ENCODE results near the gene PRKAG1.

Gene PRKAG1

GRCh38 chr12:48966177-48966895, 52.2 kb downstream of the PRKAG1 start:
- no peaks in the 10 kb centered on the region for H3K36me3 ChIP-seq (ENCODE audit: control insufficient read depth in 2 of 2, insufficient read depth in 2 of 2, low read length in 2 of 2)
- H3K27me3 ChIP-seq (ENCODE audit: control insufficient read depth in 2 of 2, insufficient read depth in 2 of 2, low read length in 2 of 2): peaks cover 15 to 17% of the 10 kb centered on the region in 2 donors
- no peak overlapping the region for H3K4me3 ChIP-seq (ENCODE audit: low read length in 2 of 2)
- H3K4me1 ChIP-seq (ENCODE audit: control insufficient read depth in 2 of 2, insufficient read depth in 2 of 2, low read length in 2 of 2): peaks cover 19 to 21% of the 10 kb centered on the region in 2 donors
- H3K9me3 ChIP-seq (ENCODE audit: control insufficient read depth in 2 of 2, low read length in 2 of 2): no peaks in the 10 kb centered on the region
- no peak overlapping the region for H3K9ac ChIP-seq (ENCODE audit: low read depth in 1 of 2, low read length in 2 of 2)
- no peak overlapping the region for H3K27ac ChIP-seq (ENCODE audit: low read depth in 2 of 2, low read length in 2 of 2)

- Histone ChIP-seq H3K27ac (ENCODE audit: low read depth in 2 of 2, low read length in 2 of 2) (no peak overlapping the region), H3K27me3 (ENCODE audit: control insufficient read depth in 2 of 2, insufficient read depth in 2 of 2, low read length in 2 of 2) (peaks cover 7% of the 10 kb centered on the region in 2 donors), H3K9me3 (ENCODE audit: control insufficient read depth in 2 of 2, low read length in 2 of 2) (no peaks in the 10 kb centered on the region), H3K4me3 (ENCODE audit: low read length in 2 of 2) (no peak overlapping the region), H3K9ac (ENCODE audit: low read depth in 1 of 2, low read length in 2 of 2) (no peak overlapping the region), H3K4me1 (ENCODE audit: control insufficient read depth in 2 of 2, insufficient read depth in 2 of 2, low read length in 2 of 2) (peaks cover 12% of the 10 kb centered on the region in 2 donors), H3K36me3 (ENCODE audit: control insufficient read depth in 2 of 2, insufficient read depth in 2 of 2, low read length in 2 of 2) (no peaks in the 10 kb centered on the region)
These were observed 53.2 kb downstream of the PRKAG1 start for GRCh38 chr12:48965298-48965838.

- H3K9ac ChIP-seq (ENCODE audit: low read depth in 1 of 2, low read length in 2 of 2): no peak overlapping the region
- H3K4me1 ChIP-seq (ENCODE audit: control insufficient read depth in 2 of 2, insufficient read depth in 2 of 2, low read length in 2 of 2): peaks cover 4 to 7% of the 10 kb centered on the region in 2 donors
- no peak overlapping the region for H3K27ac ChIP-seq (ENCODE audit: low read depth in 2 of 2, low read length in 2 of 2)
- no peaks in the 10 kb centered on the region for H3K36me3 ChIP-seq (ENCODE audit: control insufficient read depth in 2 of 2, insufficient read depth in 2 of 2, low read length in 2 of 2)
- no peaks in the 10 kb centered on the region for H3K27me3 ChIP-seq (ENCODE audit: control insufficient read depth in 2 of 2, insufficient read depth in 2 of 2, low read length in 2 of 2)
- H3K4me3 ChIP-seq (ENCODE audit: low read length in 2 of 2): no peak overlapping the region
- H3K9me3 ChIP-seq (ENCODE audit: control insufficient read depth in 2 of 2, low read length in 2 of 2): no peaks in the 10 kb centered on the region
These were observed 56.8 kb downstream of the PRKAG1 start for GRCh38 chr12:48961801-48962200.

- Histone ChIP-seq H3K4me3 (ENCODE audit: low read length in 2 of 2) (no peak overlapping the region), H3K9ac (ENCODE audit: low read depth in 1 of 2, low read length in 2 of 2) (no peak overlapping the region), H3K27me3 (ENCODE audit: control insufficient read depth in 2 of 2, insufficient read depth in 2 of 2, low read length in 2 of 2) (no peaks in the 10 kb centered on the region), H3K27ac (ENCODE audit: low read depth in 2 of 2, low read length in 2 of 2) (no peak overlapping the region), H3K36me3 (ENCODE audit: control insufficient read depth in 2 of 2, insufficient read depth in 2 of 2, low read length in 2 of 2) (no peaks in the 10 kb centered on the region), H3K9me3 (ENCODE audit: control insufficient read depth in 2 of 2, low read length in 2 of 2) (no peaks in the 10 kb centered on the region), H3K4me1 (ENCODE audit: control insufficient read depth in 2 of 2, insufficient read depth in 2 of 2, low read length in 2 of 2) (peaks cover 4 to 7% of the 10 kb centered on the region in 2 donors)
These were observed 57.2 kb downstream of the PRKAG1 start for GRCh38 chr12:48961331-48961730.

GRCh38 chr12:48960834-48961233, 57.7 kb downstream of the PRKAG1 start:
- no peaks in the 10 kb centered on the region for H3K27me3 ChIP-seq (ENCODE audit: control insufficient read depth in 2 of 2, insufficient read depth in 2 of 2, low read length in 2 of 2)
- no peak overlapping the region for H3K4me3 ChIP-seq (ENCODE audit: low read length in 2 of 2)
- H3K9ac ChIP-seq (ENCODE audit: low read depth in 1 of 2, low read length in 2 of 2): no peak overlapping the region
- H3K36me3 ChIP-seq (ENCODE audit: control insufficient read depth in 2 of 2, insufficient read depth in 2 of 2, low read length in 2 of 2): no peaks in the 10 kb centered on the region
- H3K9me3 ChIP-seq (ENCODE audit: control insufficient read depth in 2 of 2, low read length in 2 of 2): no peaks in the 10 kb centered on the region
- peaks cover 4 to 11% of the 10 kb centered on the region in 2 donors for H3K4me1 ChIP-seq (ENCODE audit: control insufficient read depth in 2 of 2, insufficient read depth in 2 of 2, low read length in 2 of 2)
- no peak overlapping the region for H3K27ac ChIP-seq (ENCODE audit: low read depth in 2 of 2, low read length in 2 of 2)

- H3K9ac ChIP-seq (ENCODE audit: low read depth in 1 of 2, low read length in 2 of 2): peak overlapping the region in 1 of 2 donors; percentile 61
- H3K36me3 ChIP-seq (ENCODE audit: control insufficient read depth in 2 of 2, insufficient read depth in 2 of 2, low read length in 2 of 2): peaks cover 2 to 3% of the 10 kb centered on the region in 2 donors
- peak overlapping the region; percentile 83 to 89 for H3K27ac ChIP-seq (ENCODE audit: low read depth in 2 of 2, low read length in 2 of 2)
- peaks cover 4 to 15% of the 10 kb centered on the region in 2 donors for H3K4me1 ChIP-seq (ENCODE audit: control insufficient read depth in 2 of 2, insufficient read depth in 2 of 2, low read length in 2 of 2)
- H3K4me3 ChIP-seq (ENCODE audit: low read length in 2 of 2): peak overlapping the region; percentile 92 to 98
- H3K27me3 ChIP-seq (ENCODE audit: control insufficient read depth in 2 of 2, insufficient read depth in 2 of 2, low read length in 2 of 2): no peaks in the 10 kb centered on the region
- no peaks in the 10 kb centered on the region for H3K9me3 ChIP-seq (ENCODE audit: control insufficient read depth in 2 of 2, low read length in 2 of 2)
These were observed 60.6 kb downstream of the PRKAG1 start for GRCh38 chr12:48958049-48958388.

- Histone ChIP-seq H3K27me3 (ENCODE audit: control insufficient read depth in 2 of 2, insufficient read depth in 2 of 2, low read length in 2 of 2) (no peaks in the 10 kb centered on the region), H3K27ac (ENCODE audit: low read depth in 2 of 2, low read length in 2 of 2) (peak within 1 kb of the TSS; percentile 83 to 89), H3K9me3 (ENCODE audit: control insufficient read depth in 2 of 2, low read length in 2 of 2) (no peaks in the 10 kb centered on the region), H3K4me1 (ENCODE audit: control insufficient read depth in 2 of 2, insufficient read depth in 2 of 2, low read length in 2 of 2) (peaks cover 4 to 15% of the 10 kb centered on the region in 2 donors), H3K9ac (ENCODE audit: low read depth in 1 of 2, low read length in 2 of 2) (peak within 1 kb of the TSS; percentile 87), H3K36me3 (ENCODE audit: control insufficient read depth in 2 of 2, insufficient read depth in 2 of 2, low read length in 2 of 2) (peaks cover 8 to 9% of the 10 kb centered on the region in 2 donors), H3K4me3 (ENCODE audit: low read length in 2 of 2) (peak within 1 kb of the TSS; percentile 92 to 98)
These were observed 61.2 kb downstream of the PRKAG1 start, which contains the start of gene ARF3 for GRCh38 chr12:48957141-48958048. Gene ARF3 (minus strand): TSS chr12:48957487. CDS start chr12:48941095, 16,392 bp downstream.

GRCh38 chr12:48956279-48957140, 62.1 kb downstream of the PRKAG1 start:
- H3K4me1 ChIP-seq (ENCODE audit: control insufficient read depth in 2 of 2, insufficient read depth in 2 of 2, low read length in 2 of 2): peaks cover 4 to 15% of the 10 kb centered on the region in 2 donors
- H3K9me3 ChIP-seq (ENCODE audit: control insufficient read depth in 2 of 2, low read length in 2 of 2): no peaks in the 10 kb centered on the region
- H3K9ac ChIP-seq (ENCODE audit: low read depth in 1 of 2, low read length in 2 of 2): peak overlapping the region; percentile 87
- H3K27me3 ChIP-seq (ENCODE audit: control insufficient read depth in 2 of 2, insufficient read depth in 2 of 2, low read length in 2 of 2): no peaks in the 10 kb centered on the region
- peaks cover 12 to 14% of the 10 kb centered on the region in 2 donors for H3K36me3 ChIP-seq (ENCODE audit: control insufficient read depth in 2 of 2, insufficient read depth in 2 of 2, low read length in 2 of 2)
- peak overlapping the region; percentile 83 to 89 for H3K27ac ChIP-seq (ENCODE audit: low read depth in 2 of 2, low read length in 2 of 2)
- H3K4me3 ChIP-seq (ENCODE audit: low read length in 2 of 2): peak overlapping the region; percentile 92 to 98

GRCh38 chr12:48954841-48955501, 63.6 kb downstream of the PRKAG1 start:
- no peaks in the 10 kb centered on the region for H3K9me3 ChIP-seq (ENCODE audit: control insufficient read depth in 2 of 2, low read length in 2 of 2)
- H3K36me3 ChIP-seq (ENCODE audit: control insufficient read depth in 2 of 2, insufficient read depth in 2 of 2, low read length in 2 of 2): peaks cover 12 to 14% of the 10 kb centered on the region in 2 donors
- no peak overlapping the region for H3K27ac ChIP-seq (ENCODE audit: low read depth in 2 of 2, low read length in 2 of 2)
- no peaks in the 10 kb centered on the region for H3K27me3 ChIP-seq (ENCODE audit: control insufficient read depth in 2 of 2, insufficient read depth in 2 of 2, low read length in 2 of 2)
- peaks cover 4 to 15% of the 10 kb centered on the region in 2 donors for H3K4me1 ChIP-seq (ENCODE audit: control insufficient read depth in 2 of 2, insufficient read depth in 2 of 2, low read length in 2 of 2)
- no peak overlapping the region for H3K9ac ChIP-seq (ENCODE audit: low read depth in 1 of 2, low read length in 2 of 2)
- H3K4me3 ChIP-seq (ENCODE audit: low read length in 2 of 2): no peak overlapping the region
